ENCODE data around the gene JAZF1. TPM values are rescaled to one million over a fixed set of nuclear protein-coding genes. Genes with fewer than 3 reads are reported as not detected.
"Not testable (repeated sequence)": the region's sequence is repeated elsewhere in the genome, so short reads cannot be mapped to it uniquely, and the experiment has no call there.

JAZF1 gene
- total RNA-seq, 2 experiments from 2014 or later: 2.8 to 3.3 TPM

DNA sequence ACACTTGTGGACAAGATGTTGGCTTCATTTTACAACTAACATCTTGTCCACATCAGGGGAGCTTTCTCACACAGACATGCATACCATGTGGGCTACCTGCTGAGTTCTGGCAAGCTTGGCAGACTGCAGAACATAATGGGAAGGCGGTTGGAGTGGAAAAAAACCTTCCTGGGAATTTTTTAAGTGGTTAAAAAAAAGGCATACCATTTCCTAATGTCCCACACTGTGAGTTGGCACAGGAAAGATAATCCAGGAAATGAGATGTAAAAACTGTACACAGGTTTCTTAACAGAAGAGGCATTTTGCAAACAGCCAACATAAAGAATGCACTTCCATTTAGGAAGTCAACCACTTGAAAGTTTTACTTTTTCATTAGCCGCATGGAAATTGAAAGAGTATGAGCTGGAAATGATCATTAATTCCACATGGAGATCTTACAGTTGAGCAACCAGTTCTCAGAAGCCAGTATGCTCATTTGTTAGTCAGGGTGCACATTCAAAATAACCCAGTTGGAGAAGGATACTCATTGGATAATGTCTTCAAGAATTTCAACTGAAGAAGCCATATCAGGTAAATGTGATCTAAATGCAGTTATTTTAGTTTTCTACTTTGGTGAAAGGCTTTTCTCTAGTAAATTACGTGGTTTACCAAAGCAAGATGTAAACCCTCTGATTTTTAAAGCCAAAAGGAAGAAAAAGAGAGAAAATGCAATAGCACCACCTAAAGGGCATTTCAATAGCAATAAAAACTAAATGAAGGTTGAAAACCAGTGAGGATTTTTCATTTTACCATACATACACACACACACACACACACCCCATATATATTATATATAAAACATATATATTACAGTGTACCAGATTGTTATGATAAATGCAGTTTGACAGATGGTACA, 246.7 kb downstream of the JAZF1 start:
- ChIA-PET CTCF (interaction anchor here (0.6 to 2.1 kb wide), 11 partner anchors 8 to 738 kb away, joined by 3 to 11 read pairs (median 3); no protein-coding TSS in a partner anchor), POLR2A (no interaction called here)
- no peak overlapping the region for H3K4me3 Mint-ChIP-seq
- no peaks in the 10 kb centered on the region for H3K9me3 Mint-ChIP-seq (ENCODE audit: insufficient read depth)
- ATAC-seq (no peak), DNase-seq (no peak)
- H3K36me3 Mint-ChIP-seq (ENCODE audit: low read depth): no peaks in the 10 kb centered on the region
- H3K4me1 Mint-ChIP-seq (ENCODE audit: low read depth): peaks cover 2% of the 10 kb centered on the region
- no peaks in the 10 kb centered on the region for H3K27me3 Mint-ChIP-seq (ENCODE audit: low read depth)
- H3K27ac Mint-ChIP-seq: no peak overlapping the region

- peaks cover 2% of the 10 kb centered on the region for H3K4me1 Mint-ChIP-seq (ENCODE audit: low read depth)
- ATAC-seq (no peak), DNase-seq (no peak)
- POLR2A ChIA-PET: no interaction called here
- no peak overlapping the region for H3K4me3 Mint-ChIP-seq
- H3K9me3 Mint-ChIP-seq (ENCODE audit: insufficient read depth): no peaks in the 10 kb centered on the region
- no peaks in the 10 kb centered on the region for H3K36me3 Mint-ChIP-seq (ENCODE audit: low read depth)
- peaks cover 3% of the 10 kb centered on the region for H3K27me3 Mint-ChIP-seq (ENCODE audit: low read depth)
- CTCF ChIA-PET: interaction anchor here (0.7 to 1.2 kb wide), 2 partner anchors 129 to 735 kb away, joined by 3 read pairs; no protein-coding TSS in a partner anchor
- no peak overlapping the region for H3K27ac Mint-ChIP-seq
Measured at GRCh38 chr7:27930910-27931476, 249.6 kb downstream of the JAZF1 start.

DNA sequence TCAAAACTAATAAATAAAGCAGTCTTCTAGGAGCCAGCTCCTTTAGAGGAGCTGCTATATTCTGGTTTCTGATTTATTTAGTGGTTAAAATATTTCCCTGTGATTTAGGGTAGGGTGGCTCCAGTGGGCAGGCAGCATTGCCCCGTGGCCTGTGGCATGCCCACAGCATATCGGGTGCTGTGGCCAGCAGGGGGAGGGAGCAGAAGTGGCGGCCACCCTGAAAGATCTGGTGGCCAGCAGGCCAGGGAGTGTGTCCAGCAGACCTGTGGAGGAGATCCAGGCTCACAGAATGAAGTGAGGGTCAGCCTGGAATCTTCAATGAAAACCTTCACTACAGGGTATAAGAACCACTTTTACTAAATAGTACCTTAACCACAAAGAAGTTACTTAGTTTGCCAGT, 251.5 kb downstream of the JAZF1 start:
- ChIA-PET CTCF (interaction anchor here (1.6 kb wide), 1 partner anchor 733 kb away, joined by 4 read pairs; no protein-coding TSS in a partner anchor), POLR2A (no interaction called here)
- H3K4me1 Mint-ChIP-seq (ENCODE audit: low read depth): peaks cover 8% of the 10 kb centered on the region
- no peaks in the 10 kb centered on the region for H3K9me3 Mint-ChIP-seq (ENCODE audit: insufficient read depth)
- DNase-seq (no peak), ATAC-seq (no peak)
- no peak overlapping the region for H3K27ac Mint-ChIP-seq
- H3K4me3 Mint-ChIP-seq: no peak overlapping the region
- H3K36me3 Mint-ChIP-seq (ENCODE audit: low read depth): no peaks in the 10 kb centered on the region
- H3K27me3 Mint-ChIP-seq (ENCODE audit: low read depth): peaks cover 5% of the 10 kb centered on the region

GRCh38 chr7:27928001-27928400, 252.6 kb downstream of the JAZF1 start:
- ATAC-seq (no peak), DNase-seq (no peak)
- no peaks in the 10 kb centered on the region for H3K36me3 Mint-ChIP-seq (ENCODE audit: low read depth)
- POLR2A ChIA-PET: no interaction called here
- CTCF ChIA-PET: interaction anchor here (1.1 to 1.6 kb wide), 4 partner anchors 9 to 732 kb away, joined by 3 to 7 read pairs (median 4); no protein-coding TSS in a partner anchor
- peaks cover 8% of the 10 kb centered on the region for H3K4me1 Mint-ChIP-seq (ENCODE audit: low read depth)
- peaks cover 5% of the 10 kb centered on the region for H3K27me3 Mint-ChIP-seq (ENCODE audit: low read depth)
- H3K9me3 Mint-ChIP-seq (ENCODE audit: insufficient read depth): no peaks in the 10 kb centered on the region
- no peak overlapping the region for H3K27ac Mint-ChIP-seq
- no peak overlapping the region for H3K4me3 Mint-ChIP-seq

GRCh38 chr7:27925573-27926201, 254.9 kb downstream of the JAZF1 start:
- H3K4me3 Mint-ChIP-seq: no peak overlapping the region
- POLR2A ChIA-PET: no interaction called here
- ATAC-seq (no peak), DNase-seq (no peak)
- no peaks in the 10 kb centered on the region for H3K9me3 Mint-ChIP-seq (ENCODE audit: insufficient read depth)
- CTCF ChIA-PET: interaction anchor here (1.2 to 2.0 kb wide), 4 partner anchors 9 to 716 kb away, joined by 4 to 11 read pairs (median 5); no protein-coding TSS in a partner anchor
- peaks cover 5% of the 10 kb centered on the region for H3K27me3 Mint-ChIP-seq (ENCODE audit: low read depth)
- peaks cover 5% of the 10 kb centered on the region for H3K4me1 Mint-ChIP-seq (ENCODE audit: low read depth)
- H3K36me3 Mint-ChIP-seq (ENCODE audit: low read depth): no peaks in the 10 kb centered on the region
- no peak overlapping the region for H3K27ac Mint-ChIP-seq

GRCh38 chr7:27923642-27923980, 257.0 kb downstream of the JAZF1 start:
- Mint-ChIP-seq H3K27ac (no peak overlapping the region), H3K4me3 (no peak overlapping the region), H3K4me1 (ENCODE audit: low read depth) (peaks cover 5% of the 10 kb centered on the region), H3K27me3 (ENCODE audit: low read depth) (peaks cover 5% of the 10 kb centered on the region), H3K9me3 (ENCODE audit: insufficient read depth) (no peaks in the 10 kb centered on the region), H3K36me3 (ENCODE audit: low read depth) (no peaks in the 10 kb centered on the region)
- DNase-seq (no peak), ATAC-seq (no peak)
- ChIA-PET POLR2A (no interaction called here), CTCF (interaction anchor here (1.3 kb wide), 1 partner anchor 13 kb away, joined by 5 read pairs; no protein-coding TSS in a partner anchor)

- H3K4me1 Mint-ChIP-seq (ENCODE audit: low read depth): peaks cover 5% of the 10 kb centered on the region
- ChIA-PET CTCF (interaction anchor here (0.9 kb wide), 1 partner anchor 727 kb away, joined by 3 read pairs; no protein-coding TSS in a partner anchor), POLR2A (no interaction called here)
- no peak overlapping the region for H3K4me3 Mint-ChIP-seq
- H3K36me3 Mint-ChIP-seq (ENCODE audit: low read depth): no peaks in the 10 kb centered on the region
- H3K9me3 Mint-ChIP-seq (ENCODE audit: insufficient read depth): no peaks in the 10 kb centered on the region
- no peak overlapping the region for H3K27ac Mint-ChIP-seq
- DNase-seq (no peak), ATAC-seq (no peak)
- peaks cover 5% of the 10 kb centered on the region for H3K27me3 Mint-ChIP-seq (ENCODE audit: low read depth)
Measured at GRCh38 chr7:27922907-27923641, 257.5 kb downstream of the JAZF1 start.

DNA sequence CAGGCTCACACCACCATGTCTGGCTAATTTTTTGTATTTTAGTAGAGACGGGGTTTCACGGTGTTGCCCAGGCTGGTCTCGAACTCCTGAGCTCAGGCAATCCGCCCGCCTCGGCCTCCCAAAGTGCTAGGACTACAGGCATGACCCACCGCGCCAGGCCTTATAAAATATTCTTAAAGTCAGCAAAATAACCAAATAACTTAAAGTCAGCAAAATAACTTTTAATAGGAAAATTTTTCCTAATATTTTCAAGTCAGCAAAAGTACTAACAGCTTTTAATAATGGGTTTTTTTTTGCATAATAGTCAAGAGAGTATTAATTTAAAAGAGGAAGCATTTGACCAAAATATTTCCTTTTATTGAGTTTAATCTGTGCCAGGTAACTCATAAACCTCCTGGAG, 258.2 kb downstream of the JAZF1 start:
- H3K27me3 Mint-ChIP-seq (ENCODE audit: low read depth); DNase-seq; POLR2A ChIA-PET; H3K4me1 Mint-ChIP-seq (ENCODE audit: low read depth); ATAC-seq; H3K4me3 Mint-ChIP-seq; H3K27ac Mint-ChIP-seq; H3K36me3 Mint-ChIP-seq (ENCODE audit: low read depth); H3K9me3 Mint-ChIP-seq (ENCODE audit: insufficient read depth): not testable (repeated sequence)
- CTCF ChIA-PET: interaction anchor here (0.9 kb wide), 1 partner anchor 726 kb away, joined by 3 read pairs; no protein-coding TSS in a partner anchor

- Mint-ChIP-seq H3K4me1 (ENCODE audit: low read depth) (peaks cover 6% of the 10 kb centered on the region), H3K36me3 (ENCODE audit: low read depth) (no peaks in the 10 kb centered on the region), H3K27ac (no peak overlapping the region), H3K4me3 (no peak overlapping the region), H3K9me3 (ENCODE audit: insufficient read depth) (no peaks in the 10 kb centered on the region), H3K27me3 (ENCODE audit: low read depth) (peaks cover 4% of the 10 kb centered on the region)
- ChIA-PET POLR2A (no interaction called here), CTCF (interaction anchor here (0.6 to 2.9 kb wide), 23 partner anchors 14 to 725 kb away, joined by 3 to 18 read pairs (median 4); no protein-coding TSS in a partner anchor)
- DNase-seq: peak; percentile 52
- no peak for ATAC-seq
Measured at GRCh38 chr7:27921081-27921836, 259.3 kb downstream of the JAZF1 start.

GRCh38 chr7:27920281-27920946, 260.2 kb downstream of the JAZF1 start:
- ATAC-seq (no peak), DNase-seq (no peak)
- Mint-ChIP-seq H3K4me3 (no peak overlapping the region), H3K36me3 (ENCODE audit: low read depth) (no peaks in the 10 kb centered on the region), H3K27ac (no peak overlapping the region), H3K27me3 (ENCODE audit: low read depth) (no peaks in the 10 kb centered on the region), H3K4me1 (ENCODE audit: low read depth) (peaks cover 1% of the 10 kb centered on the region), H3K9me3 (ENCODE audit: insufficient read depth) (no peaks in the 10 kb centered on the region)
- ChIA-PET CTCF (interaction anchor here (0.6 to 2.9 kb wide), 23 partner anchors 10 to 725 kb away, joined by 3 to 18 read pairs (median 4); no protein-coding TSS in a partner anchor), POLR2A (interaction anchor here (1.4 kb wide), 1 partner anchor 180 kb away, joined by 7 read pairs; no protein-coding TSS in a partner anchor)
